ENCODE measurements around the gene SLC22A15.

DNA sequence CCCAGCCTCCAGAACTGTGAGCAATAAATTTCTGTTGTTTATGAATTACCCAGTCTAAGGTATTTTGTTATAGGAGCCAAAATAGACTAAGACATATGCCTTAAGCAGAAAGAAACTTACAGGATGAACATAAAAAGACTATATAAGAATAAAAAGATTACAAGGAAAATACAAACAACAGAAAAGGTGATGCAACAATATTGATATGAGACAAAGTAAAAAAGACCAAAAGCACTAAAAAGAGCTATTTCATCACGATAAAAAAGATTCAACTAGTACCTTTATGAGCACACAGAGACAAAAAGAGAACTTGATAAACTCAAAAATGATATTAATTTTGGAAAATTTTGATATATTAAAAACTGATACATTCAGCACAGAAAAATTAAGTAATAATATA, 3.2 kb upstream of the SLC22A15 start:
- TF ChIP-seq CTCF (conservative IDR thresholded peaks at IDR 0.05; ENCODE audit: low read depth, low read length) (no peak), EZH2 (IDR thresholded peaks at IDR 0.05; ENCODE audit: low read length, unreplicated experiment) (no peak), EZH2phosphoT487 (IDR thresholded peaks at IDR 0.05; ENCODE audit: borderline replicate concordance, low read length) (no peak)

All from PC-3 (cell line).